GM12865 (cell line): ENCODE data around the gene DDAH1.

Experiments used
- DNase-seq: peaks from one replicate; pipeline ENCODE4 v3.0.0; 2010; ENCODE audit warnings: low read depth
- H3K4me3 ChIP-seq: 2 replicates; pipeline ENCODE4 v1.5.1; 2011; ENCODE audit warnings: mild to moderate bottlenecking, low read depth, low read length, control low read depth
- TF ChIP-seq, protein P1 (sequence below): IDR thresholded peaks from 2 replicates; pipeline ENCODE4 v1.5.1; 2011; ENCODE audit warnings: low read length, control low read depth, low read depth, inconsistent platforms; ENCODE audit not compliant: insufficient read depth; ENCODE audit errors: missing control alignments

The DDAH1 gene

DNA sequence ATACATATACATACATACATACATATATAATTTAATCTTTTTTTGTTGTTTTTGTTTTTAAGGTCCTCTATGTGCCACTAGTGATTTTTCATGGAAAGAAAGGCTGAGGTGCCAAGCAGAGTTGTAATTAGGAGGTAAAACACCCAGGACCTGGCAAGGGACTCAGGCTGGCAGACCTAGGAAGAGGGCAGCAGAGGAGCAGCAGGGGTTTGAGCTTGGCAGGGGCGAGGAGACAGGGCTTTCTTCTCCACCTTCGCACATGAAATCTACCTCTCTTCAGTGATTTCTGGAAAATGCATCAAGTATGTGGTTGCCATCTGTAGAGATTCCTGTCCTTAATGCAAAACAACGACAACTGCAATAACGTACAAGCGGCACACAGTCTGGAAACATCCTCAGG, 31.9 kb downstream of the DDAH1 start:
- TF ChIP-seq, protein P1, sequence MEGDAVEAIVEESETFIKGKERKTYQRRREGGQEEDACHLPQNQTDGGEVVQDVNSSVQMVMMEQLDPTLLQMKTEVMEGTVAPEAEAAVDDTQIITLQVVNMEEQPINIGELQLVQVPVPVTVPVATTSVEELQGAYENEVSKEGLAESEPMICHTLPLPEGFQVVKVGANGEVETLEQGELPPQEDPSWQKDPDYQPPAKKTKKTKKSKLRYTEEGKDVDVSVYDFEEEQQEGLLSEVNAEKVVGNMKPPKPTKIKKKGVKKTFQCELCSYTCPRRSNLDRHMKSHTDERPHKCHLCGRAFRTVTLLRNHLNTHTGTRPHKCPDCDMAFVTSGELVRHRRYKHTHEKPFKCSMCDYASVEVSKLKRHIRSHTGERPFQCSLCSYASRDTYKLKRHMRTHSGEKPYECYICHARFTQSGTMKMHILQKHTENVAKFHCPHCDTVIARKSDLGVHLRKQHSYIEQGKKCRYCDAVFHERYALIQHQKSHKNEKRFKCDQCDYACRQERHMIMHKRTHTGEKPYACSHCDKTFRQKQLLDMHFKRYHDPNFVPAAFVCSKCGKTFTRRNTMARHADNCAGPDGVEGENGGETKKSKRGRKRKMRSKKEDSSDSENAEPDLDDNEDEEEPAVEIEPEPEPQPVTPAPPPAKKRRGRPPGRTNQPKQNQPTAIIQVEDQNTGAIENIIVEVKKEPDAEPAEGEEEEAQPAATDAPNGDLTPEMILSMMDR = no peak
- no peak for DNase-seq
- H3K4me3 ChIP-seq = no peak overlapping the region

DNA sequence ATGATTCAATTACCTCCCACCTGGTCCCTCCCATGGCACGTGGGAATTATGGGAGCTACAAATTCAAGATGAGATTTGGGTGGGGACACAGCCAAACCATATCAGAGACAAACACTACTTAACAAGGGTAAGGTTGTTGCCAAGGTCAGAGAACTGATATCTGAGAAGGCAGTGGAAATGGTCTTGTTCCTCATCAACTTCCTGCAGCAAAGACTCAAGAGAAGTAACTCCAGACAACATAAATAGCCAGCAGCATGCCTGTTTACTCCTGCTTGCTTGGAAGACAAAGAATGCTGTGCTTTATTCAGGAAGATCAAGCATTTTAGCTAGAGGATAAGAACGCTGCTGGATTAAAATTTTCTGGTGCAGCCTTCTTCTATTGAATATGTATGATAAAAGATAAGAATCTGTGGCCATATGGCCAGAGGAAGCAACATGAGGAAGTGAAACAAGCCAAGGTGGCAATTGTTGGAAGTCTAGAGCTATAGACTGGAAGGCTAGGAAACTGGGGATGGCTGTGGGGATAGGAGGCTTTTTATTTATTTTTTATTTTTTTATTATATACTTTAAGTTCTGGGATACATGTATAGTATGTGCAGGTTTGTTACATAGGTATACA, 36.4 kb downstream of the DDAH1 start:
- TF ChIP-seq, protein P1 = no peak
- no peak for DNase-seq
- H3K4me3 ChIP-seq = no peak overlapping the region

DNA sequence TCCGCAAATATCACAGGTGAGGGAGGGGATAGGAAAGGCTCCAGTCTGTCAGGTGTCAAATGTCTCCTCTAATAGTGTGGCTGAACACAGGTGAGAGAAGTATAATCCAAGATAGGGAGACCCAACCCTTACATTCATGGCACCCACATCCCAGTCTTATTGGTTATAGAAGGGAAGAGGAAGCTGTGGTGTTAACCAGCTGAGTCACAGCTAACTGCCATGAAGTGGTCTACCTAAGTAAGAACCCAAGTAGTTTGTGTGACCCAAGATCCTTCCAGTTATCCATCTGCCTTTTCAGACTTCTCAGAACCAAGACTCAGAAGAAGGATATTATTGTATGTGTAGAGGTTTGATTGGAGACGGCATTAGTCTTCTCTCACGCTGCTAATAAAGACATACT, 37.1 kb downstream of the DDAH1 start:
- H3K4me3 ChIP-seq = no peak overlapping the region
- TF ChIP-seq, protein P1 = no peak
- no peak for DNase-seq

DNA sequence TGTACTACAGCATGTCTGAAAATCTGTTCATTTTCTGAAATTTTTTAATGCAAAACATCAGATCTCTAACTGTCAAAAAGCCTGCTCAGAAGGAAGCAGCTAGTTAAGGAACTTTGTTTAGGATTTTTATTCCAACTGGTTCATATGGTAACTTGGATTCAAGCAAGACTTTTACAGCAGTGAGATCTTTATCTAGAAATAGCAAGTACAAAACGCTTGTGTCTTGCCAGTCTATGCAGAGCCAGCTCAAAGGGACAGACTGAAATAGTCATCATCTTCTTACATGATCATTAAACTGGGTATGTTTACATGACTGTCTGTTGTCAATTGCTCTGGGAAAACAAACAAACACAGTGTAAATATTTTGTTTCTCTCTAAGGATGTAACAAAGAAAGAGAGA, 37.6 kb downstream of the DDAH1 start:
- TF ChIP-seq, protein P1 = no peak
- DNase-seq = no peak
- H3K4me3 ChIP-seq = no peak overlapping the region

DNA sequence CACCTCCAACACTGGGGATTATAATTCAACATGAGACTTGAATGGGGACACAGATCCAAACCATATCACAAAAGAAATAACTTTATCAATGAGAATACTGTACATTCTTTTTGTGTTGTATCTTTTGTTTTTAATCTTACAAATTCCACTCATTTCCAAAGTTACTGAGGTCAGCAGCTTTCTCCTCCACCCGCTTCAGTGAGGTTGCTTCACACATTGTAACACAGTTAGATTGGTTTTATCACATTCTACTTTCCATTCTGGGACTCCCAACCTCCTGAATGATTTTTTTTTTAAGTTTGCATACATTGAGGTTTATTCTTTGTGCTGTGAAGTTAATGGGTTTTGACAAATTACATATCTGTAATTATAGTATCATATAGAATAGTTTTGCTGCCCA, 43.8 kb downstream of the DDAH1 start:
- TF ChIP-seq, protein P1 = no peak
- no peak overlapping the region for H3K4me3 ChIP-seq
- DNase-seq = no peak

DNA sequence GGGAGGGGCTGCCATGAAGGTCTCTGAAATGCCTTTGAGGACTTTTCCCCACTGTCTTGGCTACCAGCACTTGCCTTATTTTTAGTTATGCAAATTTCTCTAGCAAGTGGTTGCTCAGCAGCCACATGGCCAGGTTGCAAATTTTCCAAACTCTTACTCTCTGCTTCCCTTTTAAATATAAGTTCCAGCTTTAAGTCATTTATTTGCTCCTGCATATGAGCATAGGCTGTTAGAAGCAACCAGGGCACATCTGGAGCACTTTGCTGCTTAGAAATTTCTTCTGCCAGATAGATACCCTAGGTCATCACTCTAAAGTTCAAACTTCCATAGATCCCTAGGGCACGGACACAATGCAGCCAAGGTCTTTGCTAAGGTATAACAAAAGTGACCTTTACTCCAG, 44.8 kb downstream of the DDAH1 start:
- H3K4me3 ChIP-seq = no peak overlapping the region
- TF ChIP-seq, protein P1 = no peak
- no peak for DNase-seq

DNA sequence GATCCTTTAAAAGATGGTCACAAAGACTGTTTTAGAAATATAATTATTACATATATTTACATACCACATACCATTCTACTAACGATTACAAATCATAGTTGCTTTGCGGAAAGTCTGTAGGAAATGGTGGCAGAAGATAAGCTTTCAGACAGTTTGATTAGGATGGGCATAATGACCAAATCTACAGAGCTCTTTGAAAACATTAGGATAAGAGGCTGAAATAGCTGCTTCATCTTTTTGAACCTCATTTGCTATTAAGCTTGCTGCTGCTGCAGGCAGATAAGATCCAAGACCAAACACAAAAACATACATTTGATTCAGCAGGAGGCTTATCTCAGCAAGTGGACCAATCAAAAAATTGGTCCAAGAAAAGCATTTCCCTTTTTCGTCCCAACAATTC, 47.1 kb downstream of the DDAH1 start:
- no peak for DNase-seq
- TF ChIP-seq, protein P1 = no peak
- no peak overlapping the region for H3K4me3 ChIP-seq
